ENCODE measurements around the gene GSTM2.
"Not testable (repeated sequence)": the region's sequence is repeated elsewhere in the genome, so short reads cannot be mapped to it uniquely, and the experiment has no call there.

- not testable (repeated sequence) for TF ChIP-seq ZNF785, RBAK, ZNF747, ZNF837 (tag by site-specific recombination; IDR thresholded peaks at IDR 0.05)
These were observed 43.9 kb downstream of the GSTM2 start, which contains the start of gene GSTM5 for GRCh38 chr1:109711593-109712320.

Data from HEK293 (cell line).